ENCODE results near the gene TMEM132E.

DNA sequence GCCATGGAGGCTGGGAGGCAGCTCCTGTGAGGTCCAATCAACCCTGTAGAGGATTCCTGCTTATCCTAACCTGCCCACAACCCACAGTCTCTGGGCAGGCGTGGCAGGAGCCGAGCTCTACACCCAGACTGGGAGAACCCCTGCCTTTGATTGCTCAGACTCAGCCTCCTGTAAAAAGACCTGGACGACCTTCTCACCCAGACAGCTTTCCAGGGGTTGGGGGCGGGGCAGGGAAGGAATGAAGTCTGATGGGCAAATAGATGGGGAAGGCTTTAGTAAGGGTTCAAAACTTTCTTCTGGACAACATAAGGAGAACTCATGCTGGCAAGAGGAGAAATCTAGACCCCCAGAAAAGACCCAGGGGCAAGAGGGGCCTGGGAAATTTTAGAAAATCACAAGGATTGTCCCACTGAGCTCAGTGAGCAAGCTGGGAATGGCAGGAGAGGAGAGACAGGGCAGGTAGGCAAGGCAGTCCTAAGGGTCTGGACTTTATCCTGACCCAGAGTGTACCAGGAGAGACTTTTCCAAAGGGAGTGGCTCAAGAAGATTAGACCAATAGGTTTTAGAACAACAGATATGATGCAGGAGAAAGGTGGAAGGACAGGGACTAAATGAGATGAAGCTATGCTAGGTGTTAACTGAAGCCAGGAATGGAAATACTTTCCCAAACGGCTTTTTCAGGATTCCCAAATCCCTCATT, 70.8 kb downstream of the TMEM132E start:
- TF ChIP-seq, protein P1, sequence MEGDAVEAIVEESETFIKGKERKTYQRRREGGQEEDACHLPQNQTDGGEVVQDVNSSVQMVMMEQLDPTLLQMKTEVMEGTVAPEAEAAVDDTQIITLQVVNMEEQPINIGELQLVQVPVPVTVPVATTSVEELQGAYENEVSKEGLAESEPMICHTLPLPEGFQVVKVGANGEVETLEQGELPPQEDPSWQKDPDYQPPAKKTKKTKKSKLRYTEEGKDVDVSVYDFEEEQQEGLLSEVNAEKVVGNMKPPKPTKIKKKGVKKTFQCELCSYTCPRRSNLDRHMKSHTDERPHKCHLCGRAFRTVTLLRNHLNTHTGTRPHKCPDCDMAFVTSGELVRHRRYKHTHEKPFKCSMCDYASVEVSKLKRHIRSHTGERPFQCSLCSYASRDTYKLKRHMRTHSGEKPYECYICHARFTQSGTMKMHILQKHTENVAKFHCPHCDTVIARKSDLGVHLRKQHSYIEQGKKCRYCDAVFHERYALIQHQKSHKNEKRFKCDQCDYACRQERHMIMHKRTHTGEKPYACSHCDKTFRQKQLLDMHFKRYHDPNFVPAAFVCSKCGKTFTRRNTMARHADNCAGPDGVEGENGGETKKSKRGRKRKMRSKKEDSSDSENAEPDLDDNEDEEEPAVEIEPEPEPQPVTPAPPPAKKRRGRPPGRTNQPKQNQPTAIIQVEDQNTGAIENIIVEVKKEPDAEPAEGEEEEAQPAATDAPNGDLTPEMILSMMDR (IDR thresholded peaks at IDR 0.05) = no peak
- TF ChIP-seq POLR2AphosphoS5 (IDR thresholded peaks at IDR 0.05) (no peak), POLR2A (IDR thresholded peaks at IDR 0.05) (no peak), EP300 (IDR thresholded peaks at IDR 0.05) (no peak)

Data from suprapubic skin (tissue), 4 donors.